Measurements from ENCODE around the gene PHF8.

PHF8 gene

GRCh38 chrX:54024350-54024749 is 19.9 kb downstream of the PHF8 start:
- no peaks in the 10 kb centered on the region for H3K4me1 Mint-ChIP-seq
- no peaks in the 10 kb centered on the region for H3K27me3 Mint-ChIP-seq (ENCODE audit: low read depth)
- peaks cover 18% of the 10 kb centered on the region for H3K9me3 Mint-ChIP-seq
- H3K36me3 Mint-ChIP-seq (ENCODE audit: low read depth), result peaks cover 50% of the 10 kb centered on the region
- no peak for TF ChIP-seq CTCF (IDR thresholded peaks at IDR 0.05; ENCODE audit: unreplicated experiment in 3 of 3)
- no peak overlapping the region for H3K4me3 Mint-ChIP-seq
- no peak overlapping the region for H3K27ac Mint-ChIP-seq

GRCh38 chrX:54012830-54013500 is 31.3 kb downstream of the PHF8 start:
- peaks cover 56% of the 10 kb centered on the region for H3K36me3 Mint-ChIP-seq (ENCODE audit: low read depth)
- H3K27ac Mint-ChIP-seq, result no peak overlapping the region
- no peak overlapping the region for H3K4me3 Mint-ChIP-seq
- H3K9me3 Mint-ChIP-seq, result peaks cover 2% of the 10 kb centered on the region
- H3K4me1 Mint-ChIP-seq, result no peaks in the 10 kb centered on the region
- TF ChIP-seq CTCF (IDR thresholded peaks at IDR 0.05; ENCODE audit: unreplicated experiment in 3 of 3), result no peak
- no peaks in the 10 kb centered on the region for H3K27me3 Mint-ChIP-seq (ENCODE audit: low read depth)

GRCh38 chrX:54007682-54008081 is 36.6 kb downstream of the PHF8 start:
- H3K9me3 Mint-ChIP-seq, result peaks cover 5% of the 10 kb centered on the region
- no peaks in the 10 kb centered on the region for H3K4me1 Mint-ChIP-seq
- H3K27me3 Mint-ChIP-seq (ENCODE audit: low read depth), result no peaks in the 10 kb centered on the region
- no peak for TF ChIP-seq CTCF (IDR thresholded peaks at IDR 0.05; ENCODE audit: unreplicated experiment in 3 of 3)
- H3K27ac Mint-ChIP-seq, result no peak overlapping the region
- H3K36me3 Mint-ChIP-seq (ENCODE audit: low read depth), result peaks cover 54% of the 10 kb centered on the region
- H3K4me3 Mint-ChIP-seq, result no peak overlapping the region

- peaks cover 11% of the 10 kb centered on the region for H3K9me3 Mint-ChIP-seq
- no peaks in the 10 kb centered on the region for H3K4me1 Mint-ChIP-seq
- no peaks in the 10 kb centered on the region for H3K27me3 Mint-ChIP-seq (ENCODE audit: low read depth)
- H3K4me3 Mint-ChIP-seq, result no peak overlapping the region
- no peak for TF ChIP-seq CTCF (IDR thresholded peaks at IDR 0.05; ENCODE audit: unreplicated experiment in 3 of 3)
- peaks cover 62% of the 10 kb centered on the region for H3K36me3 Mint-ChIP-seq (ENCODE audit: low read depth)
- H3K27ac Mint-ChIP-seq, result no peak overlapping the region
Observed at GRCh38 chrX:53997724-53998123, 46.5 kb downstream of the PHF8 start.

- no peak for TF ChIP-seq CTCF (IDR thresholded peaks at IDR 0.05; ENCODE audit: unreplicated experiment in 3 of 3)
- Mint-ChIP-seq H3K4me1 (no peaks in the 10 kb centered on the region), H3K36me3 (ENCODE audit: low read depth) (peaks cover 52% of the 10 kb centered on the region), H3K9me3 (peaks cover 8% of the 10 kb centered on the region), H3K4me3 (no peak overlapping the region), H3K27me3 (ENCODE audit: low read depth) (no peaks in the 10 kb centered on the region), H3K27ac (no peak overlapping the region)
Observed at GRCh38 chrX:53992589-53992988, 51.7 kb downstream of the PHF8 start.

- H3K27me3 Mint-ChIP-seq (ENCODE audit: low read depth), result no peaks in the 10 kb centered on the region
- H3K36me3 Mint-ChIP-seq (ENCODE audit: low read depth), result peaks cover 55% of the 10 kb centered on the region
- no peaks in the 10 kb centered on the region for H3K4me1 Mint-ChIP-seq
- peaks cover 4% of the 10 kb centered on the region for H3K9me3 Mint-ChIP-seq
- no peak overlapping the region for H3K4me3 Mint-ChIP-seq
- no peak overlapping the region for H3K27ac Mint-ChIP-seq
- no peak for TF ChIP-seq CTCF (IDR thresholded peaks at IDR 0.05; ENCODE audit: unreplicated experiment in 3 of 3)
Observed at GRCh38 chrX:53990171-53990570, 54.1 kb downstream of the PHF8 start.
